ENCODE measurements around the gene SLC9B2. TPM values are rescaled to one million over a fixed set of nuclear protein-coding genes. Genes with fewer than 3 reads are reported as not detected.

The SLC9B2 gene
- total RNA-seq, 1 experiment from 2014 or later, result 7.3 TPM

GRCh38 chr4:103024996-103025395 lies 51.6 kb downstream of the SLC9B2 start:
- H3K27me3 ChIP-seq (ENCODE audit: insufficient read depth, low read length), result no peaks in the 10 kb centered on the region
- no peaks in the 10 kb centered on the region for H3K4me1 ChIP-seq (ENCODE audit: insufficient read depth, low read length)
- H3K4me1 Mint-ChIP-seq, result peaks cover under 1% of the 10 kb centered on the region in 2 experiments; a peak in 1 of 4 replicates
- no peak overlapping the region for H3K14ac ChIP-seq (ENCODE audit: insufficient read depth, low read length)
- no peak for TF ChIP-seq CTCF (conservative IDR thresholded peaks at IDR 0.05)
- no peaks in the 10 kb centered on the region; a peak in 1 of 7 replicates for H3K36me3 Mint-ChIP-seq (ENCODE audit: insufficient read depth in 1 of 3, low read depth in 3 of 3)
- no peaks in the 10 kb centered on the region for H3K23me2 ChIP-seq (ENCODE audit: insufficient read length, low read depth, low read length, poor library complexity, severe bottlenecking)
- H2BK20ac ChIP-seq (ENCODE audit: low read depth, low read length, poor library complexity, severe bottlenecking), result no peak overlapping the region
- no peak overlapping the region for H3K27ac Mint-ChIP-seq
- H3K9ac ChIP-seq (ENCODE audit: extremely low read depth, insufficient read length, low read length), result no peak overlapping the region
- no peak overlapping the region for H4K8ac ChIP-seq (replicated peaks; ENCODE audit: insufficient read length, low read depth, low read length)
- no peak for DNase-seq
- no CpG with 5 or more reads among the region's 3 CpGs for WGBS (ENCODE audit: extremely low coverage, insufficient read length, low lambda C conversion rate)
- no peaks in the 10 kb centered on the region for H3K9me3 ChIP-seq (ENCODE audit: control insufficient read depth, low read depth, low read length)
- H2BK120ac ChIP-seq (ENCODE audit: low read depth, low read length, poor library complexity, severe bottlenecking), result no peak overlapping the region
- H3K79me1 ChIP-seq (ENCODE audit: insufficient read depth, low read depth, low read length, poor library complexity, severe bottlenecking), result no peaks in the 10 kb centered on the region
- no peak overlapping the region for H3T11ph ChIP-seq (ENCODE audit: low read length)
- H3K23ac ChIP-seq (ENCODE audit: insufficient read length, low read depth, low read length), result no peak overlapping the region
- H3K4me2 ChIP-seq (ENCODE audit: insufficient read depth, insufficient read length, low read length), result no peak overlapping the region
- peaks cover 6% of the 10 kb centered on the region for H3K27me3 Mint-ChIP-seq (ENCODE audit: low read depth)
- H4K91ac ChIP-seq (ENCODE audit: insufficient read length, low read depth, low read length), result no peak overlapping the region
- no peak overlapping the region for H3K4ac ChIP-seq (ENCODE audit: low read depth, low read length)
- H4K5ac ChIP-seq (ENCODE audit: insufficient read length, low read depth, low read length), result no peak overlapping the region
- H4K20me1 ChIP-seq (ENCODE audit: control insufficient read depth, insufficient read depth, insufficient read length), result no peaks in the 10 kb centered on the region
- H2BK15ac ChIP-seq (ENCODE audit: low read depth, low read length), result no peak overlapping the region
- H2AFZ ChIP-seq (ENCODE audit: low read length), result no peak overlapping the region
- no peak overlapping the region for H2AK5ac ChIP-seq (ENCODE audit: insufficient read length, low read length)
- H2BK12ac ChIP-seq (ENCODE audit: insufficient read length, low read depth, low read length), result no peak overlapping the region
- H3K18ac ChIP-seq (ENCODE audit: insufficient read length, low read depth, low read length), result no peak overlapping the region
- no peak overlapping the region for H3K56ac ChIP-seq (ENCODE audit: insufficient read length, low read depth, low read length)
- no peak overlapping the region for H2BK5ac ChIP-seq (ENCODE audit: insufficient read length, low read length)
- H3K4me3 Mint-ChIP-seq, result no peak overlapping the region
- H3K9me3 Mint-ChIP-seq, result no peaks in the 10 kb centered on the region
- H3K27ac ChIP-seq (ENCODE audit: insufficient read length, low read depth, low read length), result no peak overlapping the region
- H3K79me2 ChIP-seq (ENCODE audit: insufficient read depth, low read length), result no peaks in the 10 kb centered on the region
